ENCODE measurements around the gene LNX1. TPM values are rescaled to one million over a fixed set of nuclear protein-coding genes. Genes with fewer than 3 reads are reported as not detected.

Gene LNX1
- polyA plus RNA-seq, 1 of the 3 experiments (the other 2 are of a cell fraction) = 0.16 TPM

GRCh38 chr4:53590187-53590586, 1.1 kb downstream of the LNX1 start (continued):
- TF ChIP-seq ZBTB33 (IDR thresholded peaks at IDR 0.05; ENCODE audit: borderline replicate concordance, low read depth) (no peak), RFX5 (IDR thresholded peaks at IDR 0.05; ENCODE audit: low read length) (no peak), GATA2 (CRISPR knock-in tag; IDR thresholded peaks at IDR 0.05) (no peak)

- CTCF ChIA-PET = no interaction called here
- Histone ChIP-seq H3K36me3 (replicated peaks in 1 of 2; ENCODE audit: control insufficient read depth in 1 of 2, insufficient read depth in 2 of 2, low read length in 1 of 2) (no peaks in the 10 kb centered on the region), H4K20me1 (ENCODE audit: insufficient read depth) (no peaks in the 10 kb centered on the region), H3K4me2 (no peak overlapping the region), H3K79me2 (ENCODE audit: insufficient read depth) (no peaks in the 10 kb centered on the region), H3K9ac (no peak overlapping the region), H2AFZ (ENCODE audit: low read depth) (no peak overlapping the region), H3K27ac (ENCODE audit: low read depth in 2 of 2, low read length in 1 of 2) (no peak overlapping the region), H3K9me3 (no peaks in the 10 kb centered on the region), H3K4me1 (ENCODE audit: control insufficient read depth in 1 of 2, insufficient read depth in 2 of 2, low read depth in 1 of 2, low read length in 1 of 2) (peaks cover 0 to 3% of the 10 kb centered on the region in 2 experiments; a peak in 1 of 4 replicates), H3K4me3 (ENCODE audit: low read depth in 2 of 2, low read length in 1 of 2) (no peak overlapping the region), H3F3A (replicated peaks; ENCODE audit: insufficient read depth) (peaks cover 4% of the 10 kb centered on the region), H3K27me3 (ENCODE audit: insufficient read depth) (no peaks in the 10 kb centered on the region), H3K9me2 (no peaks in the 10 kb centered on the region)
- TF ChIP-seq SIN3A (IDR thresholded peaks at IDR 0.05; ENCODE audit: borderline replicate concordance, low read depth, low read length) (no peak), TEAD4 (IDR thresholded peaks at IDR 0.05; ENCODE audit: borderline replicate concordance, insufficient read depth) (no peak), EZH2phosphoT487 (IDR thresholded peaks at IDR 0.05; ENCODE audit: borderline replicate concordance, low read depth) (no peak), USF2 (IDR thresholded peaks at IDR 0.05; ENCODE audit: borderline replicate concordance, low read depth, low read length) (no peak), USF1 (IDR thresholded peaks at IDR 0.05; ENCODE audit: borderline replicate concordance, low read depth) (no peak), RAD21 (IDR thresholded peaks at IDR 0.05; ENCODE audit: low read length) (no peak), REST (IDR thresholded peaks at IDR 0.05; ENCODE audit: low read depth, low read length) (no peak), JUND (IDR thresholded peaks at IDR 0.05) (no peak)
- DNase-seq = no peak
- POLR2A ChIA-PET = no interaction called here
- WGBS (ENCODE audit: low lambda C conversion rate) = 95% methylated on average over 2 of the region's 2 CpGs
These were observed 1.8 kb downstream of the LNX1 start for GRCh38 chr4:53589511-53589910.

Data from SK-N-SH (cell line).